ENCODE data around the gene FBLN1.

DNA sequence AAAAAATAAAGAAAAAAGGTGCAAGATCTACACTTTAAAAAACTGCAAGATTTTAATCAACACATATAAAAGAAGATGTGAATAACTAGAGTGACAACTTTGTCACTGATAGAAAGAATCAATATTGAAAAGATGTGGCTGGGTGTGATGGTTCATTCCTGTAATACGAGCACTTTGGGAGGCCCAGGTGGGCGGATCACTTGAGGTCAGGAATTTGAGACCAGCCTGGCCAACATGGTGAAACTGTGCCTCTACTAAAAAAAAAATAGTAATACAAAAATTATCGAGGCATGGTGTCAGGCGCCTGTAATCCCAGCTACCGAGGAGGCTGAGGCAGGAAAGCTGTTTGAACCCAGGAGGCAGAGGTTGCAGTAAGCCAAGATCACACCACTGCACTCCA is 21.0 kb upstream of the FBLN1 start:
- TF ChIP-seq CTCF (IDR thresholded peaks at IDR 0.05) (no peak), POLR2AphosphoS5 (IDR thresholded peaks at IDR 0.05) (no peak), POLR2A (IDR thresholded peaks at IDR 0.05) (no peak)

Data from stomach (tissue), 4 donors.